GM23338 (cell line): ENCODE data around the gene STYK1. TPM values are rescaled to one million over a fixed set of nuclear protein-coding genes. Genes with fewer than 3 reads are reported as not detected.

ENCODE experiments used
- ATAC-seq: fragments of 200-7000 bp; cut with Tn5 transposase; 3 replicates; pipeline ENCODE4 v1.9.1; 2020
- DNase-seq: peaks from one replicate; pipeline ENCODE4 v3.0.0-alpha.2; 2015; ENCODE audit warnings: low spot score
- H2AFZ ChIP-seq: fragments of 200-600 bp; sonication (generic); 2 replicates; pipeline ENCODE4 v1.8.0; 2016; ENCODE audit warnings: antibody characterized with exemption, mild to moderate bottlenecking, moderate library complexity
- H3F3A ChIP-seq: fragments of 200-600 bp; sonication (generic); replicated peaks from 2 replicates; pipeline ENCODE4 v1.8.0; 2017; ENCODE audit warnings: antibody characterized with exemption, mixed run types, low read depth
- H3K27ac ChIP-seq: fragments of 200-600 bp; sonication (generic); 2 replicates; pipeline ENCODE4 v1.6.1; 2016; ENCODE audit warnings: low read depth
- H3K27me3 ChIP-seq: fragments of 200-600 bp; sonication (generic); 2 replicates; pipeline ENCODE4 v1.8.0; 2016; ENCODE audit warnings: mild to moderate bottlenecking, mixed run types, moderate library complexity; ENCODE audit not compliant: insufficient read depth
- H3K36me3 ChIP-seq: fragments of 200-600 bp; sonication (generic); 2 replicates; pipeline ENCODE4 v1.8.0; 2016; ENCODE audit warnings: mild to moderate bottlenecking; ENCODE audit not compliant: insufficient read depth
- H3K4me1 ChIP-seq: fragments of 200-600 bp; sonication (generic); 2 replicates; pipeline ENCODE4 v1.8.0; 2016; ENCODE audit warnings: mild to moderate bottlenecking, moderate library complexity; ENCODE audit not compliant: insufficient read depth
- H3K4me2 ChIP-seq: fragments of 200-600 bp; sonication (generic); 2 replicates; pipeline ENCODE4 v1.7.1; 2017; ENCODE audit warnings: mixed run types
- H3K4me3 ChIP-seq: fragments of 200-600 bp; sonication (generic); 2 replicates; pipeline ENCODE4 v1.6.1; 2016; ENCODE audit warnings: mixed run types
- H3K79me2 ChIP-seq: fragments of 200-600 bp; sonication (generic); replicated peaks from 2 replicates; pipeline ENCODE4 v1.8.0; 2017; ENCODE audit warnings: mild to moderate bottlenecking; ENCODE audit not compliant: insufficient read depth
- H3K9me2 ChIP-seq: fragments of 200-600 bp; sonication (generic); 2 replicates; pipeline ENCODE4 v1.8.0; 2017; ENCODE audit not compliant: insufficient read depth
- H4K20me1 ChIP-seq: fragments of 200-600 bp; sonication (generic); replicated peaks from 2 replicates; pipeline ENCODE4 v1.8.0; 2017; ENCODE audit warnings: mild to moderate bottlenecking; ENCODE audit not compliant: insufficient read depth
- H3K27ac Mint-ChIP-seq: 2 replicates; pipeline ENCODE4 v1.8.0; 2020; ENCODE audit warnings: inconsistent platforms, mild to moderate bottlenecking, moderate library complexity, mixed read lengths
- H3K27me3 Mint-ChIP-seq: 3 replicates; pipeline ENCODE4 v1.8.0; 2022; ENCODE audit warnings: low read depth, mild to moderate bottlenecking, moderate library complexity, mixed read lengths, inconsistent platforms; ENCODE audit not compliant: insufficient read depth, poor library complexity
- H3K36me3 Mint-ChIP-seq: 3 replicates; pipeline ENCODE4 v1.8.0; 2021; ENCODE audit warnings: low read depth, mild to moderate bottlenecking, inconsistent platforms, moderate library complexity, mixed read lengths
- H3K4me1 Mint-ChIP-seq: 3 replicates; pipeline ENCODE4 v1.8.0; 2020; ENCODE audit warnings: mild to moderate bottlenecking, inconsistent platforms, mixed read lengths
- H3K4me3 Mint-ChIP-seq: 3 replicates; pipeline ENCODE4 v1.8.0; 2021; ENCODE audit warnings: moderate library complexity, mild to moderate bottlenecking, inconsistent platforms, mixed read lengths
- H3K9me3 Mint-ChIP-seq: 3 replicates; pipeline ENCODE4 v1.8.0; 2020; ENCODE audit warnings: moderate library complexity, mild to moderate bottlenecking, inconsistent platforms, mixed read lengths
- CREB1 ChIP-seq: fragments of 250-450 bp; sonication (Bioruptor Pico); IDR thresholded peaks from 2 replicates; pipeline ENCODE4 v1.5.0; 2020; ENCODE audit warnings: low read depth, mild to moderate bottlenecking, moderate library complexity
- EZH2phosphoT487 ChIP-seq: fragments of 200-600 bp; sonication (generic); IDR thresholded peaks from one replicate; pipeline ENCODE4 v1.8.1; 2018; ENCODE audit warnings: antibody characterized with exemption; ENCODE audit not compliant: unreplicated experiment
- NANOG ChIP-seq: IDR thresholded peaks from 2 replicates; pipeline ENCODE4 v1.6.1; 2016; ENCODE audit warnings: antibody characterized with exemption, borderline replicate concordance
- POLR2AphosphoS5 ChIP-seq: IDR thresholded peaks from 2 replicates; pipeline ENCODE4 v1.6.1; 2016; ENCODE audit warnings: antibody characterized with exemption, low read depth
- STAT1 ChIP-seq: IDR thresholded peaks from one replicate; pipeline ENCODE4 v1.6.1; 2016; ENCODE audit warnings: antibody characterized with exemption; ENCODE audit not compliant: unreplicated experiment
- ZNF114 ChIP-seq: fragments of 250-450 bp; sonication (Bioruptor Pico); IDR thresholded peaks from 2 replicates; pipeline ENCODE4 v1.5.0; 2020; ENCODE audit warnings: mild to moderate bottlenecking, moderate library complexity
- ZNF331 ChIP-seq: fragments of 250-450 bp; sonication (Bioruptor Pico); IDR thresholded peaks from 2 replicates; pipeline ENCODE4 v1.5.0; 2020; ENCODE audit warnings: low read depth, mild to moderate bottlenecking, moderate library complexity
- polyA plus RNA-seq: library from polyadenylated mRNA; unstranded; fragments of >200 nt; fragmentation: Nextera tagmentation; extraction: Ambion mirVana; gene quantifications from 2 replicates; pipeline ENCODE4 v1.2.1, GENCODE V29; 2016
- total RNA-seq: library from RNA; depleted of rRNA; stranded (reverse); fragments of >200 nt; shearing (Covaris generic); gene quantifications from 2 replicates; pipeline ENCODE4 v1.2.3, GENCODE V29; 2014
- TF ChIP-seq, protein P1 (sequence below): fragments of 250-450 bp; sonication (Bioruptor Pico); IDR thresholded peaks from 2 replicates; pipeline ENCODE4 v1.5.0; 2020; ENCODE audit warnings: mild to moderate bottlenecking, moderate library complexity
- TF ChIP-seq, protein P2 (sequence below), 2 experiments: fragments of 200-600 bp in 1 of 2; sonication (generic) in 1 of 2; conservative IDR thresholded peaks; 2 replicates each; pipeline versions ENCODE4 v1.5.1 to v1.6.1; 2016 to 2017; ENCODE audit warnings: antibody characterized with exemption in 2 of 2, low read depth in 2 of 2, mild to moderate bottlenecking in 2 of 2, moderate library complexity in 1 of 2

The STYK1 gene
- total and polyA plus RNA-seq, 2 experiments from 2014 or later: 1.2 to 1.8 TPM

DNA sequence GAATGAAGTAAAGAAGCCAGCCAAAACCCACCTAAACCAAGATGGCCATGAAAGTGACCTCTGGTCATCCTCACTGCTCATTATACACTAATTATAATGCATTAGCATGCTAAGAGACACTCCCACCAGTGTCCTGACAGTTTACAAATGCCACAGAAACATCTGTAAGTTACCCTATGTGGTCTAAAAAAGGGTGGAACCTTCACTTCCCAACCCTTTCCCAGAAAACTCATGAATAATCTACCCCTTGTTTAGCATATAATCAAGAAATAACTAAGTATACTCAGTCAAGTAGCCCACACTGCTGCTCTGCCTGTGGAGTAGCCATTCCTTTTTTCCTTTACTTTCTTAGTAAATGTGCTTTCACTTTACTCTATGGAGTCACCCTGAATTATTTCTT is 19.8 kb downstream of the STYK1 start (continued):
- TF ChIP-seq, protein P1, sequence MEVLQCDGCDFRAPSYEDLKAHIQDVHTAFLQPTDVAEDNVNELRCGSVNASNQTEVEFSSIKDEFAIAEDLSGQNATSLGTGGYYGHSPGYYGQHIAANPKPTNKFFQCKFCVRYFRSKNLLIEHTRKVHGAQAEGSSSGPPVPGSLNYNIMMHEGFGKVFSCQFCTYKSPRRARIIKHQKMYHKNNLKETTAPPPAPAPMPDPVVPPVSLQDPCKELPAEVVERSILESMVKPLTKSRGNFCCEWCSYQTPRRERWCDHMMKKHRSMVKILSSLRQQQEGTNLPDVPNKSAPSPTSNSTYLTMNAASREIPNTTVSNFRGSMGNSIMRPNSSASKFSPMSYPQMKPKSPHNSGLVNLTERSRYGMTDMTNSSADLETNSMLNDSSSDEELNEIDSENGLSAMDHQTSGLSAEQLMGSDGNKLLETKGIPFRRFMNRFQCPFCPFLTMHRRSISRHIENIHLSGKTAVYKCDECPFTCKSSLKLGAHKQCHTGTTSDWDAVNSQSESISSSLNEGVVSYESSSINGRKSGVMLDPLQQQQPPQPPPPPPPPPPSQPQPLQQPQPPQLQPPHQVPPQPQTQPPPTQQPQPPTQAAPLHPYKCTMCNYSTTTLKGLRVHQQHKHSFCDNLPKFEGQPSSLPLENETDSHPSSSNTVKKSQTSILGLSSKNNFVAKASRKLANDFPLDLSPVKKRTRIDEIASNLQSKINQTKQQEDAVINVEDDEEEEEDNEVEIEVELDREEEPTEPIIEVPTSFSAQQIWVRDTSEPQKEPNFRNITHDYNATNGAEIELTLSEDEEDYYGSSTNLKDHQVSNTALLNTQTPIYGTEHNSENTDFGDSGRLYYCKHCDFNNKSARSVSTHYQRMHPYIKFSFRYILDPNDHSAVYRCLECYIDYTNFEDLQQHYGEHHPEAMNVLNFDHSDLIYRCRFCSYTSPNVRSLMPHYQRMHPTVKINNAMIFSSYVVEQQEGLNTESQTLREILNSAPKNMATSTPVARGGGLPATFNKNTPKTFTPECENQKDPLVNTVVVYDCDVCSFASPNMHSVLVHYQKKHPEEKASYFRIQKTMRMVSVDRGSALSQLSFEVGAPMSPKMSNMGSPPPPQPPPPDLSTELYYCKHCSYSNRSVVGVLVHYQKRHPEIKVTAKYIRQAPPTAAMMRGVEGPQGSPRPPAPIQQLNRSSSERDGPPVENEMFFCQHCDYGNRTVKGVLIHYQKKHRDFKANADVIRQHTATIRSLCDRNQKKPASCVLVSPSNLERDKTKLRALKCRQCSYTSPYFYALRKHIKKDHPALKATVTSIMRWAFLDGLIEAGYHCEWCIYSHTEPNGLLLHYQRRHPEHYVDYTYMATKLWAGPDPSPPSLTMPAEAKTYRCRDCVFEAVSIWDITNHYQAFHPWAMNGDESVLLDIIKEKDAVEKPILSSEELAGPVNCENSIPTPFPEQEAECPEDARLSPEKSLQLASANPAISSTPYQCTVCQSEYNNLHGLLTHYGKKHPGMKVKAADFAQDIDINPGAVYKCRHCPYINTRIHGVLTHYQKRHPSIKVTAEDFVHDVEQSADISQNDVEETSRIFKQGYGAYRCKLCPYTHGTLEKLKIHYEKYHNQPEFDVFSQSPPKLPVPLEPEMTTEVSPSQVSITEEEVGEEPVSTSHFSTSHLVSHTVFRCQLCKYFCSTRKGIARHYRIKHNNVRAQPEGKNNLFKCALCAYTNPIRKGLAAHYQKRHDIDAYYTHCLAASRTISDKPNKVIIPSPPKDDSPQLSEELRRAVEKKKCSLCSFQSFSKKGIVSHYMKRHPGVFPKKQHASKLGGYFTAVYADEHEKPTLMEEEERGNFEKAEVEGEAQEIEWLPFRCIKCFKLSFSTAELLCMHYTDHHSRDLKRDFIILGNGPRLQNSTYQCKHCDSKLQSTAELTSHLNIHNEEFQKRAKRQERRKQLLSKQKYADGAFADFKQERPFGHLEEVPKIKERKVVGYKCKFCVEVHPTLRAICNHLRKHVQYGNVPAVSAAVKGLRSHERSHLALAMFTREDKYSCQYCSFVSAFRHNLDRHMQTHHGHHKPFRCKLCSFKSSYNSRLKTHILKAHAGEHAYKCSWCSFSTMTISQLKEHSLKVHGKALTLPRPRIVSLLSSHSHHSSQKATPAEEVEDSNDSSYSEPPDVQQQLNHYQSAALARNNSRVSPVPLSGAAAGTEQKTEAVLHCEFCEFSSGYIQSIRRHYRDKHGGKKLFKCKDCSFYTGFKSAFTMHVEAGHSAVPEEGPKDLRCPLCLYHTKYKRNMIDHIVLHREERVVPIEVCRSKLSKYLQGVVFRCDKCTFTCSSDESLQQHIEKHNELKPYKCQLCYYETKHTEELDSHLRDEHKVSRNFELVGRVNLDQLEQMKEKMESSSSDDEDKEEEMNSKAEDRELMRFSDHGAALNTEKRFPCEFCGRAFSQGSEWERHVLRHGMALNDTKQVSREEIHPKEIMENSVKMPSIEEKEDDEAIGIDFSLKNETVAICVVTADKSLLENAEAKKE (CRISPR knock-in tag): no peak
- TF ChIP-seq STAT1: no peak

DNA sequence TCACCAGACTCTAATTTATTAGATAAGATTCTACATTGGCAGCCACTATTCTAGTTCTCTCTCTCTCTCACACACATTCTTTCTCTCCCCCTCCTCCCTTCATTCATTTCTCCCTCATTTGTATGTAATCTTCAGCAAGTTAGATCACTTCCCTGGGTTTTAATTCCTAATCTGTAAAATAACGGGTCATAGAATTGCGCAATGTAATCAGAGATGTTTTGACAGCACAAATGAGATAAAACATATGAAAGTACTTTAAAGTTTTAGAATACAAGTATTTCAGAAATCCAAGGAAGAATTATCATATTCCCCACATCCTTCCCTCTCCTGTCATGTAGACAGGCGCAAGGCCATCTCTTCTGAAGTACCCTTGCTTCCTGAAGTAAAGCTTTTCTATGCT is 21.7 kb downstream of the STYK1 start:
- ATAC-seq: no peak
- no peaks in the 10 kb centered on the region for H3K4me1 Mint-ChIP-seq
- no peak overlapping the region for H3K27ac Mint-ChIP-seq
- H3K36me3 Mint-ChIP-seq: peaks cover 24% of the 10 kb centered on the region
- peaks cover 2% of the 10 kb centered on the region for H3K27me3 Mint-ChIP-seq
- peaks cover 14% of the 10 kb centered on the region for H3K36me3 ChIP-seq
- H2AFZ ChIP-seq: no peak overlapping the region
- no peaks in the 10 kb centered on the region for H4K20me1 ChIP-seq
- no peaks in the 10 kb centered on the region for H3K27me3 ChIP-seq
- H3F3A ChIP-seq: no peaks in the 10 kb centered on the region
- H3K9me2 ChIP-seq: no peaks in the 10 kb centered on the region
- no peaks in the 10 kb centered on the region for H3K4me1 ChIP-seq
- no peak for DNase-seq
- H3K79me2 ChIP-seq: no peaks in the 10 kb centered on the region
- no peak overlapping the region for H3K4me3 Mint-ChIP-seq
- no peak overlapping the region for H3K4me2 ChIP-seq
- TF ChIP-seq NANOG: no peak
- no peak for TF ChIP-seq ZNF331 (CRISPR knock-in tag)
- TF ChIP-seq, protein P1 (CRISPR knock-in tag): no peak
- no peak for TF ChIP-seq STAT1
- no peak for TF ChIP-seq POLR2AphosphoS5
- no peak for TF ChIP-seq EZH2phosphoT487
- no peak for TF ChIP-seq ZNF114 (CRISPR knock-in tag)
- TF ChIP-seq, protein P2, sequence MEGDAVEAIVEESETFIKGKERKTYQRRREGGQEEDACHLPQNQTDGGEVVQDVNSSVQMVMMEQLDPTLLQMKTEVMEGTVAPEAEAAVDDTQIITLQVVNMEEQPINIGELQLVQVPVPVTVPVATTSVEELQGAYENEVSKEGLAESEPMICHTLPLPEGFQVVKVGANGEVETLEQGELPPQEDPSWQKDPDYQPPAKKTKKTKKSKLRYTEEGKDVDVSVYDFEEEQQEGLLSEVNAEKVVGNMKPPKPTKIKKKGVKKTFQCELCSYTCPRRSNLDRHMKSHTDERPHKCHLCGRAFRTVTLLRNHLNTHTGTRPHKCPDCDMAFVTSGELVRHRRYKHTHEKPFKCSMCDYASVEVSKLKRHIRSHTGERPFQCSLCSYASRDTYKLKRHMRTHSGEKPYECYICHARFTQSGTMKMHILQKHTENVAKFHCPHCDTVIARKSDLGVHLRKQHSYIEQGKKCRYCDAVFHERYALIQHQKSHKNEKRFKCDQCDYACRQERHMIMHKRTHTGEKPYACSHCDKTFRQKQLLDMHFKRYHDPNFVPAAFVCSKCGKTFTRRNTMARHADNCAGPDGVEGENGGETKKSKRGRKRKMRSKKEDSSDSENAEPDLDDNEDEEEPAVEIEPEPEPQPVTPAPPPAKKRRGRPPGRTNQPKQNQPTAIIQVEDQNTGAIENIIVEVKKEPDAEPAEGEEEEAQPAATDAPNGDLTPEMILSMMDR (conservative IDR thresholded peaks at IDR 0.05; ENCODE audit: low read depth in 2 of 2): no peak
- no peak for TF ChIP-seq CREB1 (CRISPR knock-in tag)
- no peak overlapping the region for H3K4me3 ChIP-seq
- no peak overlapping the region for H3K27ac ChIP-seq
- H3K9me3 Mint-ChIP-seq: peaks cover 46% of the 10 kb centered on the region
